Caco-2 (cell line): Measurements from ENCODE around the gene NRSN1. TPM values are rescaled to one million over a fixed set of nuclear protein-coding genes. Genes with fewer than 3 reads are reported as not detected.

Source experiments
- BruUV-seq: library from RNA; stranded (reverse); fragments of 400-500 nt; replicated peaks from 2 replicates; lab custom pipeline; 2021; lab: Mats Ljungman, UMichigan
- CTCF ChIA-PET: fragments of 300-600 bp; sonication (Branson Sonifier 250); formaldehyde crosslinking; loops from one replicate; lab custom pipeline; 2022; ENCODE audit warnings: antibody characterized with exemption; lab: Charles Lee
- POLR2A ChIA-PET: fragments of 300-600 bp; sonication (Branson Sonifier 250); formaldehyde crosslinking; loops from one replicate; lab custom pipeline; 2022; ENCODE audit warnings: antibody characterized with exemption; lab: Charles Lee
- DNase-seq, 2 experiments: peaks; one replicate each; pipeline versions ENCODE4 v3.0.0 to v3.0.0-alpha.2; 2020 to 2022
- H3K27me3 ChIP-seq: replicated peaks from 2 replicates; pipeline ENCODE4 v1.6.0; 2011; ENCODE audit warnings: low read length; ENCODE audit not compliant: control insufficient read depth, insufficient read depth
- H3K36me3 ChIP-seq: 2 replicates; pipeline ENCODE4 v1.5.1; 2011; ENCODE audit warnings: low read length; ENCODE audit not compliant: control insufficient read depth, insufficient read depth
- H3K4me1 ChIP-seq: fragments of 250-450 bp; sonication (Bioruptor Pico); 2 replicates; pipeline ENCODE4 v1.5.1; 2020; ENCODE audit warnings: mild to moderate bottlenecking
- H3K4me3 ChIP-seq: 2 replicates; pipeline ENCODE4 v1.5.1; 2011; ENCODE audit warnings: low read depth, mild to moderate bottlenecking, control low read depth, low read length
- H3K9me3 ChIP-seq: fragments of 250-450 bp; sonication (Bioruptor Pico); 2 replicates; pipeline ENCODE4 v1.5.1; 2020; ENCODE audit warnings: mild to moderate bottlenecking, moderate library complexity
- H3K27ac Mint-ChIP-seq: one replicate; pipeline ENCODE4 v1.8.0; 2022; ENCODE audit warnings: mixed read lengths; ENCODE audit not compliant: unreplicated experiment
- H3K27me3 Mint-ChIP-seq: one replicate; pipeline ENCODE4 v1.8.0; 2022; ENCODE audit warnings: mixed read lengths; ENCODE audit not compliant: insufficient read depth, unreplicated experiment
- H3K36me3 Mint-ChIP-seq: one replicate; pipeline ENCODE4 v1.8.0; 2022; ENCODE audit warnings: mild to moderate bottlenecking, mixed read lengths; ENCODE audit not compliant: insufficient read depth, unreplicated experiment
- H3K4me1 Mint-ChIP-seq: one replicate; pipeline ENCODE4 v1.8.0; 2022; ENCODE audit warnings: low read depth, mixed read lengths; ENCODE audit not compliant: unreplicated experiment
- H3K4me3 Mint-ChIP-seq: one replicate; pipeline ENCODE4 v1.8.0; 2022; ENCODE audit warnings: mild to moderate bottlenecking, moderate library complexity, mixed read lengths; ENCODE audit not compliant: unreplicated experiment
- H3K9me3 Mint-ChIP-seq: one replicate; pipeline ENCODE4 v1.8.0; 2022; ENCODE audit warnings: mixed read lengths; ENCODE audit not compliant: unreplicated experiment
- intact Hi-C: fragments of 100-400 bp; cut with micrococcal nuclease; formaldehyde crosslinking; loops from one replicate; pipeline ENCODE4 v1.10.0; 2022; ENCODE audit not compliant: unreplicated experiment
- total RNA-seq: library from RNA; stranded (reverse); gene quantifications from 2 replicates; pipeline ENCODE4 v1.2.3, GENCODE V29; 2022
- TF ChIP-seq, protein P1 (sequence below), 2 experiments: fragments of 200-600 bp in 1 of 2; IDR thresholded peaks; 1 replicate in 1 of 2; 2 replicates in 1 of 2; pipeline versions ENCODE4 v1.5.1 to v1.8.0; 2011 to 2022; ENCODE audit warnings: antibody characterized with exemption in 1 of 2, control low read depth in 1 of 2, inconsistent platforms in 1 of 2, low read depth in 1 of 2, low read length in 1 of 2, mild to moderate bottlenecking in 1 of 2, moderate library complexity in 1 of 2; ENCODE audit not compliant: insufficient read depth in 1 of 2, severe bottlenecking in 1 of 2, unreplicated experiment in 1 of 2

NRSN1 gene
- total RNA-seq, 1 experiment from 2014 or later, result not detected

DNA sequence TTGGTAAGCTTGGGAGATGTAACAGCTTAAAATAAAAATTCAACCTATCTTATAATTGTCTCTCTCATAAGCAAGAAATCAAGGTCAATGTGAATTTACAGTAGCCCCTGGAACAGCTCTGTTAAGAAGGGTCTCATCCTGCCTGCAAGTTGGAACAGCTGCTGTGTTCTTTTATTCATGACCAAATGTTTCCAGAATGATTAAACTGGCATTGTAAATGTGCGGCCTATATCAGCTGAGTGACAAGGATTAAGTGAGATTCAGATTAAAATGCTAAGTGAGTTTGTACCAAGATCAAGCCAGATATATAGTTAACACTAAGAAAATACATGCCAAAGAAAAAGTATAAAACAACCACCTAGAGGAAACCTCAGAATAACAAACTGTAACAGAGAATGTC lies 45.3 kb upstream of the NRSN1 start:
- TF ChIP-seq, protein P1, sequence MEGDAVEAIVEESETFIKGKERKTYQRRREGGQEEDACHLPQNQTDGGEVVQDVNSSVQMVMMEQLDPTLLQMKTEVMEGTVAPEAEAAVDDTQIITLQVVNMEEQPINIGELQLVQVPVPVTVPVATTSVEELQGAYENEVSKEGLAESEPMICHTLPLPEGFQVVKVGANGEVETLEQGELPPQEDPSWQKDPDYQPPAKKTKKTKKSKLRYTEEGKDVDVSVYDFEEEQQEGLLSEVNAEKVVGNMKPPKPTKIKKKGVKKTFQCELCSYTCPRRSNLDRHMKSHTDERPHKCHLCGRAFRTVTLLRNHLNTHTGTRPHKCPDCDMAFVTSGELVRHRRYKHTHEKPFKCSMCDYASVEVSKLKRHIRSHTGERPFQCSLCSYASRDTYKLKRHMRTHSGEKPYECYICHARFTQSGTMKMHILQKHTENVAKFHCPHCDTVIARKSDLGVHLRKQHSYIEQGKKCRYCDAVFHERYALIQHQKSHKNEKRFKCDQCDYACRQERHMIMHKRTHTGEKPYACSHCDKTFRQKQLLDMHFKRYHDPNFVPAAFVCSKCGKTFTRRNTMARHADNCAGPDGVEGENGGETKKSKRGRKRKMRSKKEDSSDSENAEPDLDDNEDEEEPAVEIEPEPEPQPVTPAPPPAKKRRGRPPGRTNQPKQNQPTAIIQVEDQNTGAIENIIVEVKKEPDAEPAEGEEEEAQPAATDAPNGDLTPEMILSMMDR (IDR thresholded peaks at IDR 0.05; ENCODE audit: insufficient read depth in 1 of 2, low read depth in 1 of 2, low read length in 1 of 2, severe bottlenecking in 1 of 2, unreplicated experiment in 1 of 2), result no peak
- H3K4me1 Mint-ChIP-seq, result no peaks in the 10 kb centered on the region

DNA sequence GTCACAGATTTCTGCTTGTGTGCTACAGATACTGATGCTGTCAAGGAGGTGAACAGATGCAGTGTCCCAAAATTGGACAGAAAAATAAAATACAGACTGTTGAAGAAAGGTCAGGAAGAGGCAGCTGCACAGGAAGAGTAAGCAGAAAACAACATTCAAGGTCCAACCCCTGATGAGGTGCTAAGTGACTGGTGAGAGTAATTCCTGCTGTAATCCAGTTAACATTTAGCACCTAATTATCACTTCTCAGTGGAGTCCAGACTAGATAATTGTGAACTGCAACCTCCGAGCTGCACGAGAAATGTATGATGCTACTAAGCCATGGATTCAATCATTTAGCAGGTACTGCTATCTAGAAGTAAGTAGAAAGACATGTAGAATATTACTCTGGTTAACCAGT lies 36.3 kb upstream of the NRSN1 start:
- DNase-seq, result no peak
- Mint-ChIP-seq H3K36me3 (no peaks in the 10 kb centered on the region), H3K4me1 (no peaks in the 10 kb centered on the region), H3K27ac (no peak overlapping the region), H3K4me3 (no peak overlapping the region), H3K9me3 (no peaks in the 10 kb centered on the region), H3K27me3 (no peaks in the 10 kb centered on the region)
- TF ChIP-seq, protein P1 (IDR thresholded peaks at IDR 0.05; ENCODE audit: insufficient read depth in 1 of 2, low read depth in 1 of 2, low read length in 1 of 2, severe bottlenecking in 1 of 2, unreplicated experiment in 1 of 2), result no peak
- Histone ChIP-seq H3K36me3 (no peaks in the 10 kb centered on the region), H3K27me3 (no peaks in the 10 kb centered on the region), H3K4me3 (no peak overlapping the region), H3K9me3 (no peaks in the 10 kb centered on the region), H3K4me1 (no peaks in the 10 kb centered on the region)
- no TSS peak for BruUV-seq
- CTCF ChIA-PET, result no interaction called here
- POLR2A ChIA-PET, result no interaction called here
- intact Hi-C loops, result no loop called here

More for the DNA sequence above, 45.3 kb upstream of the NRSN1 start:
- Mint-ChIP-seq H3K4me3 (no peak overlapping the region), H3K27me3 (no peaks in the 10 kb centered on the region), H3K9me3 (no peaks in the 10 kb centered on the region), H3K36me3 (no peaks in the 10 kb centered on the region), H3K27ac (no peak overlapping the region)
- no peaks in the 10 kb centered on the region for H3K36me3 ChIP-seq
- no peak overlapping the region for H3K4me3 ChIP-seq
- BruUV-seq, result no TSS peak
- no peaks in the 10 kb centered on the region for H3K4me1 ChIP-seq
- no peaks in the 10 kb centered on the region for H3K27me3 ChIP-seq
- POLR2A ChIA-PET, result no interaction called here
- CTCF ChIA-PET, result no interaction called here
- intact Hi-C loops, result no loop called here
- no peak for DNase-seq
- H3K9me3 ChIP-seq, result no peaks in the 10 kb centered on the region

DNA sequence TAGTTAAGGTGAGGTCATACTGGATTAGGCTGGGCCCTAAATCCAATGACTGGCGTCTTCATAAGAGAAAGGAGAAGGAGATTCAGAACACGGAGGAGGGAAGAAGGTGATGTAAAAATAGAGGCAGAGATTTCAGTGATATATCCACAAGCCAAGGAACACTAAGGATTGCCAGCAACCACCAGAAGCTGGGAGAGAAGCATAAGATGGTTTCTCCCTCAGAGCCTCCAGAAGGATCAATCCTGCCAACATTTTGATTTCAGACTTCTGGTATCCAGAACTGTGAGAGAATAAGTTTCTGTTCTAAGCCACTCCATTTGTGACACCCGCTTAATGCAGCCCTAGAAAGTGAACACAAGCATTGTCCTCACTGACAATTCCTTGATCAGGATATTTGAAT lies 33.6 kb upstream of the NRSN1 start:
- POLR2A ChIA-PET, result no interaction called here
- TF ChIP-seq, protein P1 (IDR thresholded peaks at IDR 0.05; ENCODE audit: insufficient read depth in 1 of 2, low read depth in 1 of 2, low read length in 1 of 2, severe bottlenecking in 1 of 2, unreplicated experiment in 1 of 2), result no peak

More for the DNA sequence above, 33.6 kb upstream of the NRSN1 start:
- DNase-seq, result no peak
- Mint-ChIP-seq H3K4me1 (no peaks in the 10 kb centered on the region), H3K36me3 (no peaks in the 10 kb centered on the region), H3K4me3 (no peak overlapping the region), H3K9me3 (no peaks in the 10 kb centered on the region), H3K27ac (no peak overlapping the region), H3K27me3 (no peaks in the 10 kb centered on the region)
- intact Hi-C loops, result no loop called here
- Histone ChIP-seq H3K27me3 (no peaks in the 10 kb centered on the region), H3K9me3 (no peaks in the 10 kb centered on the region), H3K4me3 (no peak overlapping the region), H3K36me3 (no peaks in the 10 kb centered on the region), H3K4me1 (no peaks in the 10 kb centered on the region)
- BruUV-seq, result no TSS peak
- CTCF ChIA-PET, result no interaction called here
